HEK293 (cell line): ENCODE measurements around the gene COL8A1.

ENCODE experiments used
- BCL11A ChIP-seq: fragments of 450-650 bp; formaldehyde crosslinking; IDR thresholded peaks from 2 replicates; pipeline ENCODE4 v1.5.1; 2016; ENCODE audit warnings: low read depth, missing biosample characterization, missing genetic modification characterization
- GLI4 ChIP-seq: fragments of 450-650 bp; formaldehyde crosslinking; IDR thresholded peaks from 2 replicates; pipeline ENCODE4 v1.5.1; 2016; ENCODE audit warnings: missing biosample characterization, missing genetic modification characterization
- HIC1 ChIP-seq: fragments of 450-650 bp; formaldehyde crosslinking; IDR thresholded peaks from 2 replicates; pipeline ENCODE4 v1.5.1; 2016; ENCODE audit warnings: missing biosample characterization, missing genetic modification characterization
- PATZ1 ChIP-seq: fragments of 450-650 bp; formaldehyde crosslinking; IDR thresholded peaks from 2 replicates; pipeline ENCODE4 v1.5.1; 2016; ENCODE audit warnings: missing biosample characterization, missing genetic modification characterization
- SP3 ChIP-seq: fragments of 450-650 bp; formaldehyde crosslinking; IDR thresholded peaks from 2 replicates; pipeline ENCODE4 v1.5.1; 2016; ENCODE audit warnings: missing biosample characterization, missing genetic modification characterization
- ZBTB21 ChIP-seq: fragments of 450-650 bp; formaldehyde crosslinking; IDR thresholded peaks from 2 replicates; pipeline ENCODE4 v1.5.1; 2017; ENCODE audit warnings: missing biosample characterization, missing genetic modification characterization
- ZFP3 ChIP-seq: fragments of 450-650 bp; formaldehyde crosslinking; IDR thresholded peaks from 2 replicates; pipeline ENCODE4 v1.5.1; 2016; ENCODE audit warnings: low read depth, missing biosample characterization, missing genetic modification characterization
- ZNF140 ChIP-seq: fragments of 450-650 bp; formaldehyde crosslinking; IDR thresholded peaks from 2 replicates; pipeline ENCODE4 v1.5.1; 2016; ENCODE audit warnings: missing biosample characterization, missing genetic modification characterization
- ZNF513 ChIP-seq: fragments of 450-650 bp; IDR thresholded peaks from 2 replicates; pipeline ENCODE4 v1.5.1; 2018; ENCODE audit warnings: missing biosample characterization, missing genetic modification characterization
- ZNF571 ChIP-seq: fragments of 450-650 bp; formaldehyde crosslinking; IDR thresholded peaks from 2 replicates; pipeline ENCODE4 v1.5.0; 2017; ENCODE audit warnings: missing biosample characterization, missing genetic modification characterization
- TF ChIP-seq, protein P1 (sequence below): fragments of 450-650 bp; formaldehyde crosslinking; IDR thresholded peaks from 2 replicates; pipeline ENCODE4 v1.5.1; 2016; ENCODE audit warnings: missing biosample characterization, missing genetic modification characterization
- TF ChIP-seq, protein P2 (sequence below): fragments of 450-650 bp; formaldehyde crosslinking; IDR thresholded peaks from 2 replicates; pipeline ENCODE4 v1.5.1; 2017; ENCODE audit warnings: missing biosample characterization, missing genetic modification characterization

- TF ChIP-seq, protein P1, sequence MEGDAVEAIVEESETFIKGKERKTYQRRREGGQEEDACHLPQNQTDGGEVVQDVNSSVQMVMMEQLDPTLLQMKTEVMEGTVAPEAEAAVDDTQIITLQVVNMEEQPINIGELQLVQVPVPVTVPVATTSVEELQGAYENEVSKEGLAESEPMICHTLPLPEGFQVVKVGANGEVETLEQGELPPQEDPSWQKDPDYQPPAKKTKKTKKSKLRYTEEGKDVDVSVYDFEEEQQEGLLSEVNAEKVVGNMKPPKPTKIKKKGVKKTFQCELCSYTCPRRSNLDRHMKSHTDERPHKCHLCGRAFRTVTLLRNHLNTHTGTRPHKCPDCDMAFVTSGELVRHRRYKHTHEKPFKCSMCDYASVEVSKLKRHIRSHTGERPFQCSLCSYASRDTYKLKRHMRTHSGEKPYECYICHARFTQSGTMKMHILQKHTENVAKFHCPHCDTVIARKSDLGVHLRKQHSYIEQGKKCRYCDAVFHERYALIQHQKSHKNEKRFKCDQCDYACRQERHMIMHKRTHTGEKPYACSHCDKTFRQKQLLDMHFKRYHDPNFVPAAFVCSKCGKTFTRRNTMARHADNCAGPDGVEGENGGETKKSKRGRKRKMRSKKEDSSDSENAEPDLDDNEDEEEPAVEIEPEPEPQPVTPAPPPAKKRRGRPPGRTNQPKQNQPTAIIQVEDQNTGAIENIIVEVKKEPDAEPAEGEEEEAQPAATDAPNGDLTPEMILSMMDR (tag by site-specific recombination): no peak
- no peak for TF ChIP-seq SP3
- no peak for TF ChIP-seq ZNF571
- TF ChIP-seq PATZ1 (tag by site-specific recombination): no peak
- no peak for TF ChIP-seq BCL11A (tag by site-specific recombination)
- no peak for TF ChIP-seq ZFP3 (tag by site-specific recombination)
- TF ChIP-seq ZBTB21 (tag by site-specific recombination): no peak
- TF ChIP-seq, protein P2, sequence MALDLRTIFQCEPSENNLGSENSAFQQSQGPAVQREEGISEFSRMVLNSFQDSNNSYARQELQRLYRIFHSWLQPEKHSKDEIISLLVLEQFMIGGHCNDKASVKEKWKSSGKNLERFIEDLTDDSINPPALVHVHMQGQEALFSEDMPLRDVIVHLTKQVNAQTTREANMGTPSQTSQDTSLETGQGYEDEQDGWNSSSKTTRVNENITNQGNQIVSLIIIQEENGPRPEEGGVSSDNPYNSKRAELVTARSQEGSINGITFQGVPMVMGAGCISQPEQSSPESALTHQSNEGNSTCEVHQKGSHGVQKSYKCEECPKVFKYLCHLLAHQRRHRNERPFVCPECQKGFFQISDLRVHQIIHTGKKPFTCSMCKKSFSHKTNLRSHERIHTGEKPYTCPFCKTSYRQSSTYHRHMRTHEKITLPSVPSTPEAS (tag by site-specific recombination): no peak
- TF ChIP-seq ZNF140 (tag by site-specific recombination): no peak
- no peak for TF ChIP-seq ZNF513
- no peak for TF ChIP-seq GLI4 (tag by site-specific recombination)
- TF ChIP-seq HIC1: no peak
Observed at GRCh38 chr3:99805160-99805559, 166.8 kb downstream of the COL8A1 start.
